ENCODE results near the gene BRPF3.

BRPF3 gene

DNA sequence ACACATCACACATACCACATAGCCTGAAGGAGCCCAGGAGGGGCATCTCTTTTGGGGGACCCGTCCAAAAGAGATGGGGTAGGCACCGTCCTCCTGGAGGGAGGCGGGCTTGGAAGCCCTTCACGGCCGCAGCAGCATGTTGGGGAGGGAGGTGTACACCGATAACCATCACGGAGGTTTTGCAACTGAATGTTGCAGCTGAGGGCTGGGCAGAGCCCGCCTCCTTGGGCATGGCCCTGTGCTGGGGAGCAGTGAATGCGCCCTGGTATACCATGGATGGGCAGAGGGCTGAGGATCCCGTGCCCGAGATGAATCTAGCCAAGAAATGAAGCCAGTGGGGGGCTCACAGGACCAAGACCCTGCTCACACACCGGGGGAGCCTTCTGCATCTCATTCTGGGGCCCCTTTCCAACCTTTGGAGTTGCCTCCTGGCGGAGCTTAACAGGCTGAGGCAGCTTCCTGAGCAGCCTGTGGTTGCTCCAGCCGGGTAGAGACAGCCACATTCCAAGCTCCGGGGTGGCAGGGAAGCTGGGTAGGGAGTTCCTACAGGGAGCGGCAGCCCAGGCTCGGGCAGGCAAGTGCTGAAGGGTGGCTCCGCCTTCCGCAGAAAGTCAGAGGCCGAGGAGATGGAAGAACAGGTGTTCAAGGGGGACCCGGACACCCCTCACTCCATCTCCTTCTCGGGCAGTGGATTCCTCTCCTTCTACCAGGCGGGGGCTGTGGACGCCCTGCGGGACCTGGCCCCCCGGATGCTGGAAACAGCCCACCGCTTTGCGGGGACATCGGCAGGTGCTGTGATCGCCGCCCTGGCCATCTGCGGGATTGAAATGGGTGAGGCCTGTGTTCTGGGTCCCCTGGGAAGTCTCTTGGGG, 73.5 kb downstream of the BRPF3 start, which contains the start of gene PNPLA1:
TSS of gene PNPLA1 (plus strand) at position 227 of the 872 bp plus-strand sequence. CDS start at position 627, 400 bp downstream.
- DNase-seq (ENCODE audit: low spot score) = no peak

DNA sequence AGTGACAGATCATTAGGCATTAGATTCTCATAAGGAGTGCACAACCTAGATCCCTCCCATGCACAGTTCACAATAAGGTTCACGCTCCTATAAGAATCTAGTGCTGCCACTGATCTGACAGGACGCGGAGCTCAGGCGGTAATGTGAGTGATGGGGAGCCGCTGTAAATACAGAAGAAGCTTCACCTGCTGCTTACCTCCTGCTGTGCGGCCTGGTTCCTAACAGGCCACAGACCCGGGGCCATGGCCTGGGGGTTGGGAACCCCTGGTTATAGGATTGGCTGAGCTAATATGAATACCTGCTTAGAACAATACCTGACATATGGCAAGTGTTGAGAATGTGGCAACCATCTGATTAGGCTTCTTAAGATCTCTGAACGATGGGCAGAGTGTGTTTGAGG, 75.7 kb downstream of the BRPF3 start:
- DNase-seq (ENCODE audit: low spot score) = no peak

DNA sequence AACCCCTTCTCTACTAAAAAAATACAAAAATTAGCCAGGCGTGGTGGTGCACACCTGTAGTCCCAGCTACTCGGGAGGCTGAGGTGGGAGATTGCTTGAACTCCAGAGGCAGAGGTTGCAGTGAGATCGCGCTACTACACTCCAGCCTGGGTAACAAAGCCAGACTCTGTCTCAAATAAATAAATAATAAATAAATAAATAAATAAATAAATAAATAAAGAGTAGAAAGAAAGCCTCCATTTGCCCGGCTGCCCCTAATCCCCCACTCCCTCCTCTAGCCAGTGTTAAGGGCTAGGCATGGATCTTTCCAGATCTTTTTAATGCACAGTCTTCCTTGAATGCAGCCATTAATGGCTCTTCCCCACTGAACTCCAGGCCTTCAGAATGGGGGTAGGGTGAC, 76.5 kb downstream of the BRPF3 start:
- no peak for DNase-seq (ENCODE audit: low spot score)

DNA sequence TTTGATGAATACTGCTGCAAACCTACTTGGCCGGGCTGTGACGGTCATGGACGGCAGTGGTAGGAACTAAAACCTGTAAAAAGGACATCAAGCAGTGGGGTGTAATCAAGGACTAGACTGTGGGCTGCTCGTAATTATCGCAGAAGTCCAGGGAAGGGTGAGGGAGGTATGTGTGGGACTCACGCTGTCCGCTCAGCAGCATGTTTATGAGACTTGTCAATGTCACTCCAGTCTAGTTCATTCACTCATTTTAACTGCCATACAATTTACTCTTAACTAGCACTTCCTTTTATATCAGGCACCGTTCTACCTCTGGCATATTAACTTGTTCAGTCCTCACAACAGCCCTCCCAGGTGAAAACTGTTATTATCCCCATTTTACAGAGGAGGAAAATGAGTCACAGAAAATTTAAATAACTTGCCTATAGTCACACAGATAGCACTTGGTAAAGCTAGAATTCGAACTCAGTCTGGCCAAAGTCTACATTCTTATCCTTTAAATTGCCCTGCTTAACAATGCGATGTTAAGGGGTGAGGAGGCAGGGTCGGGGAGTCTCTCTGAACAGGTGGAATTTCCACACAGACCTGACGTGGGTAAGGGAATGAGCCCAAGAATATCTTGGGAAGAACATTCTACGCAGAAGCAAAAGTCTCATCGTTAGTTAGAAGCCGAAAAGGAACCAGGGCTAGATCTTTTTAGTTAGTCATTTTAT, 77.4 kb downstream of the BRPF3 start:
- DNase-seq (ENCODE audit: low spot score) = no peak

DNA sequence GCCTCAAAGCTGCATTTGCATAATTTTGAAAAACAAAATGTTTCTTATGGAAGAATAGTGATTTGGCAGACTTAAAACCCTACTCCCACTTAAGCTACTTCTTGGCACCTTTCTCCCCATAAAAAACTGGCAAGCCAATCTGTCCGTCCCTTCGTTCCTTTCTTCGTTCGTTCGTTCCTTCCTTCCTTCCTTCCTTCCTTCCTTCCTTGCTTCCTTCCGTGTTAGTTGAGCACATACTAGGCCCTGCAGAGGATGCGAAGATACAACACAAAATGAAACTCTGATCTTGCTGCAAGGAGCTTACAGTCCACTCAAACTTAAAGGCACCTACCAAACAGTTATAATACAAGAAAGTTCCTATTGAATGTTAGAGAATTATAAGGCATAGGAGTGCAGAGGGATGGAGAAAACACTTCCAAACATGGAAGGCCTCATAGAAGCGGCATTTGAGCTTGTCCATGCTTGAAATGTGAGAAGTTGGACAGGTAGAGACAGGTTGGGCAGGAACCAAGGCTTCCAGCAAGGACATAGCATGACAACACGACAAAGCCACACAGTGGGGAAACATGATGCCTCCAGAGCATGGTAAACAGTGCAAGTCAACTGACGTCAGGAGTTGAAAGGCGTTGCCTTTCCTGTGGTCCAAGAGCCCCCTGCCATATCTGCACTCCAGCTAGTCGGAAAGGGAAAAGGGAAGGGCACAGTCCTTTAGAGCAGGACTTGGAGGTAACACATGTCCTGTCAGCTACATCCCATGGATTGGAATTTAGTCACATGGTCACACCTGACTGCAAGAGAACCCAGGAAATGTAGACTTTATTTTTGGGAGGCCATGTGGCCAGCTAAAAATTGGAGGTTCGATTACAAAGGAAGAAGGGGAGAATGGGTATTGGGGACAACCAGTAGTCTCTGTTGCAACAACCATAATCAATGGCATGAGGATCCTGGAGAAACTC, 80.3 kb downstream of the BRPF3 start:
- DNase-seq (ENCODE audit: low spot score) = no peak

DNA sequence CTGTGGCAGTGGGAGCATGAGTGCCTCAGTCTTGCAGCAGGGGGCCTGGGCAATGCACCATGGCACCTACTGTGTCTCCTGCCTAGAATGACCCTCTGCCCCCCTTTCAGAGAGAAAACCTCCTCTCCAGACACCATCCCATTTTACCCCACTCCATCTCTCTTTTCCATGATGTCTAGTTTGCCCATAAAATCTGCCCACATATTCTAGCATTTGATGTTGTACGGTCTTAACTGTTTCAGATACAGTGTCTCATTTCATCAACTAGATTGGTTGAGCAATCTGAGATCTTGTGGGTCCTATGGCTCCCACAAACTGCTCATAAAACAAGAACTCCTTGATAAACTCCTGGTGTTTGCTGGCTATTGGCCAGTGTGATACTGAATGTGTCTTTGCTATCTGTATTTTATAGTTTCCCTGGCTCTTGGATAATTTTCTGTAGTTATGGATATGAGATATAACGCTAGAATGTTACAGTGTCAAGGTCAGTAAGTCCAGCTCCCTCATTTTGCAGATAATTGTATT, 81.5 kb downstream of the BRPF3 start:
- DNase-seq (ENCODE audit: low spot score) = no peak

DNA sequence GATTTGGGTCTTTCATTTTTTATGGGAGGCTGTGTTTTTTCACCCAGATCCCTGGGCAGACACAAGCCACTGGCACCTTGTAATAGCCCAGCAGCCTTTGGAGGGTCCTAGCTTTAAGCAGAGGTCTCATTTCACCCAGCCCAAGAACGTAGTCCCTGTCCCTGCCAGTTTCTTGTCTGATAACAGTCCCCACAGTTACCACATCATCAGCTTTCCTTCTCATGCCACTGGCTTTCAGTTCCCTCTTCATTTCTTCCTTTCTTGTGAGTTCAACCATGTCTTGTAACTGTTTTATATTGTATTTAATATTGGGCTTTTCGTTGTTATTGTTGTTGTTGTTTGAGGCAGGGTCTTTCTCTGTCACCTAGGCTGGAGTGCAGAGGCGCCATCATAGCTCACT, 83.9 kb downstream of the BRPF3 start:
- DNase-seq (ENCODE audit: low spot score) = no peak

DNA sequence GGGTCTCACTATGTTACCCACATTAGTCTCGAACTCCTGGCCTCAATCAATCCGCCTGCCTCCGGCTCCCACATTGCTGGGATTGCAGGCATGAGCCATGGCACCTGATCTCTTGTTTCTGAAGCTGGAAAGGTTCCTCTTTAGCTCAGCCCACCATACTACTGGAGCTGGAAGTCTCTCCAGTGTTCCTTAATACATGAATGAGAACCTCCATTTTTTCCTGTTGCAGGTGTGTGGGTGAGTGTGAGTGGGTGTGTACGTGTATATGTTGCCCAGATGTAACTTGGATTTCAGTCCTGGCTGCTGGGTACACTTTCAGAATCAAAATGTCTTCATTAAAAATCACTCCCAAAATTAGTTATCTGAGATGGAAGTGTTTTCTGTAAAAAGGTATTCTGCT, 84.4 kb downstream of the BRPF3 start:
- no peak for DNase-seq (ENCODE audit: low spot score)

All from activated CD4-positive, alpha-beta T cell treated with anti-CD3 and anti-CD28 coated beads, Interleukin-2, Interleukin-4, amounts not matched to agents 100 ng/mL and 50 ng/mL, durations not matched to agents 16 hours and 8 hours (primary cell).